OCI-LY7 (cell line): ENCODE results near the gene TBPL2. TPM values are rescaled to one million over a fixed set of nuclear protein-coding genes. Genes with fewer than 3 reads are reported as not detected.

Experiments
- BruUV-seq: library from RNA; stranded (reverse); fragments of 400-500 nt; replicated peaks from 2 replicates; lab custom pipeline; 2021; lab: Mats Ljungman, UMichigan
- CTCF ChIA-PET: fragments of 300-600 bp; sonication (Branson Sonifier 250); formaldehyde crosslinking; loops from one replicate; lab custom pipeline; 2022; ENCODE audit warnings: antibody characterized with exemption; ENCODE audit not compliant: unreplicated experiment; lab: Charles Lee
- POLR2A ChIA-PET: fragments of 300-600 bp; sonication (Branson Sonifier 250); formaldehyde crosslinking; loops from one replicate; lab custom pipeline; 2022; ENCODE audit warnings: antibody characterized with exemption; lab: Charles Lee
- DNase-seq: peaks from one replicate; pipeline ENCODE4 v3.0.0-alpha.2; 2015; ENCODE audit warnings: low spot score
- H2AFZ ChIP-seq: fragments of 200-600 bp; sonication (generic), shearing (Covaris generic); 2 replicates; pipeline ENCODE4 v1.6.1; 2014; ENCODE audit warnings: mild to moderate bottlenecking, antibody characterized with exemption, low read length, moderate library complexity
- H3K27ac ChIP-seq: fragments of 200-600 bp; sonication (generic); 2 replicates; pipeline ENCODE4 v1.5.1; 2014; ENCODE audit warnings: mixed run types, low read depth, mild to moderate bottlenecking, moderate library complexity, low read length, inconsistent platforms; ENCODE audit not compliant: poor library complexity, severe bottlenecking
- H3K36me3 ChIP-seq: fragments of 200-600 bp; sonication (generic); 2 replicates; pipeline ENCODE4 v1.6.1; 2014; ENCODE audit warnings: mild to moderate bottlenecking, antibody characterized with exemption, low read length, moderate library complexity, mixed read lengths; ENCODE audit not compliant: insufficient read depth
- H3K4me1 ChIP-seq: fragments of 200-600 bp; sonication (generic); 2 replicates; pipeline ENCODE4 v1.5.1; 2014; ENCODE audit warnings: mild to moderate bottlenecking, low read length; ENCODE audit not compliant: insufficient read depth, poor library complexity, severe bottlenecking
- H3K4me2 ChIP-seq: fragments of 200-600 bp; sonication (generic); 2 replicates; pipeline ENCODE4 v1.6.1; 2014; ENCODE audit warnings: mild to moderate bottlenecking, low read length
- H3K4me3 ChIP-seq: fragments of 200-600 bp; sonication (generic); 2 replicates; pipeline ENCODE4 v1.5.1; 2014; ENCODE audit warnings: mild to moderate bottlenecking, low read depth, low read length; ENCODE audit not compliant: poor library complexity, severe bottlenecking
- H3K79me2 ChIP-seq: fragments of 200-600 bp; sonication (generic); 2 replicates; pipeline ENCODE4 v1.6.1; 2016; ENCODE audit warnings: low read depth, mild to moderate bottlenecking, low read length, moderate library complexity, mixed read lengths; ENCODE audit not compliant: insufficient read depth
- H3K9me2 ChIP-seq: fragments of 200-600 bp; sonication (generic); 2 replicates; pipeline ENCODE4 v1.6.1; 2016; ENCODE audit warnings: mild to moderate bottlenecking, low read length, mixed read lengths; ENCODE audit not compliant: insufficient read depth
- H3K9me3 ChIP-seq: fragments of 200-600 bp; sonication (generic); 2 replicates; pipeline ENCODE4 v1.6.1; 2014; ENCODE audit warnings: mild to moderate bottlenecking, mixed run types, low read length, mixed read lengths
- H4K20me1 ChIP-seq: fragments of 200-600 bp; sonication (generic); 2 replicates; pipeline ENCODE4 v1.6.1; 2014; ENCODE audit warnings: mild to moderate bottlenecking, antibody characterized with exemption, low read length, moderate library complexity, mixed read lengths; ENCODE audit not compliant: insufficient read depth
- CTCF ChIP-seq: fragments of 200-600 bp; sonication (generic); conservative IDR thresholded peaks from 2 replicates; pipeline ENCODE4 v1.5.1; 2014; ENCODE audit warnings: mild to moderate bottlenecking, antibody characterized with exemption, low read length, moderate library complexity, mixed read lengths
- EZH2phosphoT487 ChIP-seq: fragments of 200-600 bp; sonication (generic); IDR thresholded peaks from 2 replicates; pipeline ENCODE4 v1.6.1; 2018; ENCODE audit warnings: low read depth, borderline replicate concordance, mild to moderate bottlenecking, mixed run types, antibody characterized with exemption, low read length, moderate library complexity, mixed read lengths
- intact Hi-C: fragments of 100-400 bp; cut with micrococcal nuclease; formaldehyde crosslinking; loops from one replicate; pipeline ENCODE4 v1.10.0; 2022; ENCODE audit not compliant: unreplicated experiment
- total RNA-seq, 2 experiments: library from RNA; depleted of rRNA in 1 of 2; stranded (reverse); fragments of >200 nt in 1 of 2; shearing (Covaris generic) in 1 of 2; gene quantifications; 2 replicates each; pipeline ENCODE4 v1.2.3, GENCODE V29; 2014 to 2022

Gene TBPL2
- total RNA-seq, 2 experiments from 2014 or later = not detected

DNA sequence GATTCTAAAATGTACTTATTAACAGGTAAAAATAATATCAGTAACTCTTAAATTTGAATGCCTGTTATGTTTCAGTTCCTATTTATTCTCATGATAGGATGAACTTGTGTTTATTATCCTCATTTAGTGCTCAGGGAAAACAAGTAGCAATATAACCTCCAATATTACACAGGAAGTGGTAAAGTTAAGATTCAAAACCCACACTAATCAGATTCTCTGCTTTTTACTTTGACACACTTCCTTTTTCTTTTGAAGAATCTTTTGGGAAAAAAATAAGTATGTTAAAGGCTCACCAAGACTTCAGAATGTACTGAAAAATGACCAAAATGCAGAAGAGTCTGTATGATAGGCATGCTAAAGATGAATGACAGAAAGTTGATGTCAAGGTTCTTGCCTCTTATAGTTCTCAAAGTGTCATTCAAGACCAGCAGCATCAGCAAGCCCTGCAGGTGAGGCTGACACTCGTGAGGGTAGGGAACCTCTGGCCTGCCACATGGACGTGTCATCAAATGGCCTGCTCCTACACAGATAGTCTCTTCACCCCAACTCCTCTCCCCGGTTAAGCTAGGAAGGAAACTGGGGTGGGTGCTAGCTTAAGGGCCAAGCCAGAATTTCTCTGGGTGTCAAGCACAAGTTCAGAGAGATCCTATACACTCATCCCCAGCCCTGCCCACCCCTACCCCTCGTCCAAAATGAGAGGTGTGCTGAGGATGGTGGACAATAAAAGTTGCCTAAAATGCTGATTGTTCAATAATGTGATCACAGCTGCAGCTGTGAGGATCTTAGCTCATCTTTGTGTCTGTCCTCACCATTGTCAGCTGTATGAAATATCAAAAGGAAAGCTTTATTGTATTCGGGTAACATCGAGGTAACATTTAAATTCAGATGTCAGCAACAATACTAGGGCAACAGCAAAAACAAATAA, 6.3 kb downstream of the TBPL2 start:
- DNase-seq = no peak
- POLR2A ChIA-PET = interaction anchor here (0.5 to 1.2 kb wide), 3 partner anchors 10 to 1731 kb away, joined by 3 to 4 read pairs (median 3); no protein-coding TSS in a partner anchor
- no peak for TF ChIP-seq EZH2phosphoT487
- TF ChIP-seq CTCF = no peak
- intact Hi-C loops = no loop called here
- Histone ChIP-seq H3K4me1 (peaks cover 7% of the 10 kb centered on the region), H3K27ac (no peak overlapping the region), H3K36me3 (no peaks in the 10 kb centered on the region), H4K20me1 (no peaks in the 10 kb centered on the region), H3K4me3 (no peak overlapping the region), H3K9me3 (no peaks in the 10 kb centered on the region), H3K79me2 (no peaks in the 10 kb centered on the region), H3K9me2 (no peaks in the 10 kb centered on the region), H2AFZ (no peak overlapping the region), H3K4me2 (no peak overlapping the region)
- CTCF ChIA-PET = no interaction called here
- no TSS peak for BruUV-seq

DNA sequence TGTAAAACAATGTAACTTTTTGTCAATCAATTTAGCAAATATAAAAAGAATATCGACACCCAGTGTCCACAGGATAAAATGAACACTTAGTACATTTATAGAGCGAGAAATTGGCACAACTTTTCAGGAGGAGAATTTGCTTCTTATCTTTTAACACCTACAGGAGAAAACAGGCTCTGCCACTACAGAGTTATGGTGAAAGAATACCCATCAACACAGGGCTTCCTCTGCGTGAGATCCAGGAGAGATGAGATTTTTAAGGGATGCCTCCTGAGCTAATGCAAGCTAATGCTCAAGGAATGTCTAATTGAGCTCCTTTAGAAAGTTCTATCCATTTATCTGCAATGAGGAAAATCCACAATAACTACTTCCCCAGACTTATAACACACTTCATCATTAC, 7.8 kb downstream of the TBPL2 start:
- H4K20me1 ChIP-seq = no peaks in the 10 kb centered on the region
- no peak for DNase-seq
- intact Hi-C loops = no loop called here
- no peaks in the 10 kb centered on the region for H3K9me2 ChIP-seq
- ChIA-PET CTCF (no interaction called here), POLR2A (interaction anchor here (0.6 kb wide), 2 partner anchors 107 to 292 kb away, joined by 3 to 5 read pairs; no protein-coding TSS in a partner anchor)
- no peaks in the 10 kb centered on the region for H3K9me3 ChIP-seq
- H2AFZ ChIP-seq = no peak overlapping the region
- H3K4me1 ChIP-seq = peaks cover 7% of the 10 kb centered on the region
- no peak overlapping the region for H3K27ac ChIP-seq
- no peaks in the 10 kb centered on the region for H3K79me2 ChIP-seq
- TF ChIP-seq CTCF = no peak
- no peak for TF ChIP-seq EZH2phosphoT487
- BruUV-seq = no TSS peak
- no peak overlapping the region for H3K4me2 ChIP-seq
- H3K36me3 ChIP-seq = no peaks in the 10 kb centered on the region
- H3K4me3 ChIP-seq = no peak overlapping the region
